ENCODE data around the gene AUTS2.

GRCh38 chr7:70570961-70571360 lies 972.7 kb downstream of the AUTS2 start:
- TF ChIP-seq, protein P1, sequence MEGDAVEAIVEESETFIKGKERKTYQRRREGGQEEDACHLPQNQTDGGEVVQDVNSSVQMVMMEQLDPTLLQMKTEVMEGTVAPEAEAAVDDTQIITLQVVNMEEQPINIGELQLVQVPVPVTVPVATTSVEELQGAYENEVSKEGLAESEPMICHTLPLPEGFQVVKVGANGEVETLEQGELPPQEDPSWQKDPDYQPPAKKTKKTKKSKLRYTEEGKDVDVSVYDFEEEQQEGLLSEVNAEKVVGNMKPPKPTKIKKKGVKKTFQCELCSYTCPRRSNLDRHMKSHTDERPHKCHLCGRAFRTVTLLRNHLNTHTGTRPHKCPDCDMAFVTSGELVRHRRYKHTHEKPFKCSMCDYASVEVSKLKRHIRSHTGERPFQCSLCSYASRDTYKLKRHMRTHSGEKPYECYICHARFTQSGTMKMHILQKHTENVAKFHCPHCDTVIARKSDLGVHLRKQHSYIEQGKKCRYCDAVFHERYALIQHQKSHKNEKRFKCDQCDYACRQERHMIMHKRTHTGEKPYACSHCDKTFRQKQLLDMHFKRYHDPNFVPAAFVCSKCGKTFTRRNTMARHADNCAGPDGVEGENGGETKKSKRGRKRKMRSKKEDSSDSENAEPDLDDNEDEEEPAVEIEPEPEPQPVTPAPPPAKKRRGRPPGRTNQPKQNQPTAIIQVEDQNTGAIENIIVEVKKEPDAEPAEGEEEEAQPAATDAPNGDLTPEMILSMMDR (IDR thresholded peaks at IDR 0.05), result no peak
- no peak for TF ChIP-seq POLR2A (IDR thresholded peaks at IDR 0.05)

Measured in thyroid gland (tissue), 4 donors.